ENCODE measurements around the gene RFXAP. TPM values are rescaled to one million over a fixed set of nuclear protein-coding genes. Genes with fewer than 3 reads are reported as not detected.

The RFXAP gene
- total RNA-seq, 1 experiment from 2014 or later: 11.5 TPM

DNA sequence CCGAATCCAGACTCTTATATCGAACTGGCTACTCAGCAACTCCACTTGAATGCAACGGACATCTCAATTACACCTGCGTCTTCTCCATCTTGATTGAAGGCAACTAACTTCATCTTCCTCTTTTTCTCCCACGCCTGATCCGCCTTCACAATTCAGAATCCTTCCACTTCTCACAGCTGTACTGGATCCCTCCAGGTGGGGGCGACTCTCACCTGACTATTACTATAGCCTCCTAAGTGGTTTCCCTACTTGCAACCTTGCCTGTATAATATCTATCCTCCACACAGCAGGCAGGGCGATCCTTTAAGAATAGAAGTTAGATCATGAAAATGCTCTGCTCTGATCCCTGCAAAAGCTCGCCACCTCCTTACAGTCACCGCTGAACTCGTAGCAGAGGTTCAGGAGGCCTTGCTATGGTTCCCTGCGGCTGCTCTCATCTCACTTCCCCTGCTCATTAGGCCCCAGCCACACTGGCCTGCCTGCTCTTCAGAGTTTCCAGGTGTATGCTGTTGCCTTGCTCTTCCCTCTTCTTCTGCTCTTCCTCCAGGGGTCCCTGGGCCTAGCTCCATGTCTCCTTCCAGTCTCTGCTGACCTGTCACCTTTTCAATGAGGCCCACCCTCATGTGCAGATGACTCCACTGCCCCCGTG, 31.9 kb downstream of the RFXAP start:
- ChIA-PET CTCF (interaction anchor here (0.9 kb wide), 1 partner anchor 130 kb away, joined by 4 read pairs; no protein-coding TSS in a partner anchor), POLR2A (no interaction called here)
- peak in 1 of 2 experiments; percentile 28 for TF ChIP-seq CTCF (IDR thresholded peaks at IDR 0.05; ENCODE audit: insufficient read depth in 1 of 2, low read depth in 1 of 2, low read length in 1 of 2, severe bottlenecking in 1 of 2, unreplicated experiment in 1 of 2)
- intact Hi-C loops (cut with micrococcal nuclease; ENCODE audit: unreplicated experiment): no loop called here
- no peaks in the 10 kb centered on the region for H3K9me3 Mint-ChIP-seq (ENCODE audit: unreplicated experiment)
- no peaks in the 10 kb centered on the region for H3K27me3 ChIP-seq (replicated peaks; ENCODE audit: control insufficient read depth, insufficient read depth, low read length)
- no peaks in the 10 kb centered on the region for H3K27me3 Mint-ChIP-seq (ENCODE audit: insufficient read depth, unreplicated experiment)
- no peaks in the 10 kb centered on the region for H3K4me1 ChIP-seq
- H3K27ac Mint-ChIP-seq (ENCODE audit: unreplicated experiment): no peak overlapping the region
- no peaks in the 10 kb centered on the region for H3K36me3 ChIP-seq (ENCODE audit: control insufficient read depth, insufficient read depth, low read length)
- no peaks in the 10 kb centered on the region for H3K4me1 Mint-ChIP-seq (ENCODE audit: low read depth, unreplicated experiment)
- H3K4me3 Mint-ChIP-seq (ENCODE audit: unreplicated experiment): no peak overlapping the region
- no TSS peak for BruUV-seq (replicated peaks)
- H3K9me3 ChIP-seq: no peaks in the 10 kb centered on the region
- H3K36me3 Mint-ChIP-seq (ENCODE audit: insufficient read depth, unreplicated experiment): no peaks in the 10 kb centered on the region
- H3K4me3 ChIP-seq (ENCODE audit: low read depth, low read length): no peak overlapping the region
- DNase-seq: peak in 1 of 2 experiments; percentile 26

GRCh38 chr13:36857253-36857652, 38.2 kb downstream of the RFXAP start:
- Mint-ChIP-seq H3K4me3 (ENCODE audit: unreplicated experiment) (no peak overlapping the region), H3K27ac (ENCODE audit: unreplicated experiment) (no peak overlapping the region), H3K9me3 (ENCODE audit: unreplicated experiment) (no peaks in the 10 kb centered on the region), H3K27me3 (ENCODE audit: insufficient read depth, unreplicated experiment) (no peaks in the 10 kb centered on the region), H3K4me1 (ENCODE audit: low read depth, unreplicated experiment) (no peaks in the 10 kb centered on the region), H3K36me3 (ENCODE audit: insufficient read depth, unreplicated experiment) (no peaks in the 10 kb centered on the region)
- Histone ChIP-seq H3K27me3 (replicated peaks; ENCODE audit: control insufficient read depth, insufficient read depth, low read length) (no peaks in the 10 kb centered on the region), H3K9me3 (no peaks in the 10 kb centered on the region), H3K4me1 (peaks cover 5% of the 10 kb centered on the region), H3K4me3 (ENCODE audit: low read depth, low read length) (no peak overlapping the region), H3K36me3 (ENCODE audit: control insufficient read depth, insufficient read depth, low read length) (no peaks in the 10 kb centered on the region)
- intact Hi-C loops (cut with micrococcal nuclease; ENCODE audit: unreplicated experiment): loop anchor here (5.0 kb wide), 1 partner anchor 60 kb away; no protein-coding TSS in a partner anchor
- no peak for DNase-seq
- no TSS peak for BruUV-seq (replicated peaks)
- no peak for TF ChIP-seq CTCF (IDR thresholded peaks at IDR 0.05; ENCODE audit: insufficient read depth in 1 of 2, low read depth in 1 of 2, low read length in 1 of 2, severe bottlenecking in 1 of 2, unreplicated experiment in 1 of 2)
- POLR2A ChIA-PET: no interaction called here
- CTCF ChIA-PET: interaction anchor here (1.5 kb wide), 1 partner anchor 124 kb away, joined by 20 read pairs; no protein-coding TSS in a partner anchor

- no peaks in the 10 kb centered on the region for H3K36me3 Mint-ChIP-seq (ENCODE audit: insufficient read depth, unreplicated experiment)
- H3K36me3 ChIP-seq (ENCODE audit: control insufficient read depth, insufficient read depth, low read length): no peaks in the 10 kb centered on the region
- CTCF ChIA-PET: interaction anchor here (0.7 to 1.5 kb wide), 4 partner anchors 10 to 857 kb away, joined by 3 to 20 read pairs (median 4); no protein-coding TSS in a partner anchor
- peaks cover 8% of the 10 kb centered on the region for H3K4me1 ChIP-seq
- intact Hi-C loops (cut with micrococcal nuclease; ENCODE audit: unreplicated experiment): loop anchor here (1.0 to 5.0 kb wide), 4 partner anchors 34 to 211 kb away; no protein-coding TSS in a partner anchor
- no peaks in the 10 kb centered on the region for H3K9me3 Mint-ChIP-seq (ENCODE audit: unreplicated experiment)
- no peaks in the 10 kb centered on the region for H3K27me3 ChIP-seq (replicated peaks; ENCODE audit: control insufficient read depth, insufficient read depth, low read length)
- no peak overlapping the region for H3K4me3 Mint-ChIP-seq (ENCODE audit: unreplicated experiment)
- peak in 1 of 2 experiments; percentile 63 for DNase-seq
- no peaks in the 10 kb centered on the region for H3K4me1 Mint-ChIP-seq (ENCODE audit: low read depth, unreplicated experiment)
- no peaks in the 10 kb centered on the region for H3K27me3 Mint-ChIP-seq (ENCODE audit: insufficient read depth, unreplicated experiment)
- H3K27ac Mint-ChIP-seq (ENCODE audit: unreplicated experiment): no peak overlapping the region
- BruUV-seq (replicated peaks): no TSS peak
- TF ChIP-seq CTCF (IDR thresholded peaks at IDR 0.05; ENCODE audit: insufficient read depth in 1 of 2, low read depth in 1 of 2, low read length in 1 of 2, severe bottlenecking in 1 of 2, unreplicated experiment in 1 of 2): peak; percentile 47 to 49
- POLR2A ChIA-PET: no interaction called here
- no peaks in the 10 kb centered on the region for H3K9me3 ChIP-seq
- no peak overlapping the region for H3K4me3 ChIP-seq (ENCODE audit: low read depth, low read length)
These were observed 39.3 kb downstream of the RFXAP start for GRCh38 chr13:36858290-36858689.

Data from Caco-2 (cell line).